ENCODE results near the gene PHF24.

Gene PHF24

DNA sequence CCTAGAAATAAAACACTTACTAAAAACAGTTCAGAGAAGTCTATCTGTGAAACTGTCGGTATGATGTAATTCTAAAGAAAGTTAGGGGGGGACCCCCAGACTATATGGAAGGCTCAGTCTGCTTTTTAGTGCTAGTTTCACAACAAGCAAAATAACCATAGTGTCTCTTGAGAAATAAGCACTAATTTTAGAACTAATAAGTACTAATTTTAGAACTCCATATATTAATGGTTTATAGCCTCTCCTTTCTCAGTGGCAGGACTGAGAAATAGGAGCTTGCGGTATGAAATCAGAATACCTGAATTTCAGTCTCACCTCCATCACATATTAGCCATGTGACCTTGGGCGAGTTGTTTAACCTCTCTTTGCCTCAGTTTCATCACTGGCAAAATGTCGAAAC, 1.4 kb upstream of the PHF24 start:
- no peak for DNase-seq (ENCODE audit: low read depth)
- TF ChIP-seq CTCF (conservative IDR thresholded peaks at IDR 0.05; ENCODE audit: low read depth, low read length), result no peak
- H3K4me3 ChIP-seq (ENCODE audit: low read depth, low read length), result no peak overlapping the region

DNA sequence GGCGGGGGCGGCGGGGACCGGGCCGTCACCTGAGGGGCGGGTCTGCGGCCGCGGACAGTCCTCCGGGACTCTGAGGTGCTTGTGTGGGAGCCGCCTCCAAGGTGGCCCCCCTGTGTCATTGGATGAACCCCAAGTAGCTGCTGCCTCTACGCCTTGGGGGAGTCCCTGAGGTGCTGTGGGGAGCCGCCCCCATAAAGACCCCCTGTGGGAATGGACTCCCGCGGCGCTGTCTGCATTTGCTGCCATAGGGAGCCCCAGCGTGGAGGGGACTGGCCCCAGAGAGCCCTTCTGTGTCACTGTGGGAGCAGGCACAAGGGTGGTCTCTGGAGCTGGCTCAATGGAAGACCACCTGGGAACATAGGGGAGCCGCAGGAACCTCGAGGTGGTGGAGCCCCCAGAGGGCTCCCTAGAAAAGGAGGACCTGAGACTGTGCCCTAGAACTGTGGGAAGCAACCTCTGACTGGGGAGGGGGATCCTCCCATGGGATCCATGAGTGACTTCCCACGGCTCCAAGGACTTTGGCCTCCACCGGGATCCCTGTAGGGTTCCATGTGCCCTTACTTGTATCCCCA, 412 bp downstream of the PHF24 start:
- no peak for DNase-seq (ENCODE audit: low read depth)
- no peak for TF ChIP-seq CTCF (conservative IDR thresholded peaks at IDR 0.05; ENCODE audit: low read depth, low read length)
- H3K4me3 ChIP-seq (ENCODE audit: low read depth, low read length), result no peak overlapping the region

DNA sequence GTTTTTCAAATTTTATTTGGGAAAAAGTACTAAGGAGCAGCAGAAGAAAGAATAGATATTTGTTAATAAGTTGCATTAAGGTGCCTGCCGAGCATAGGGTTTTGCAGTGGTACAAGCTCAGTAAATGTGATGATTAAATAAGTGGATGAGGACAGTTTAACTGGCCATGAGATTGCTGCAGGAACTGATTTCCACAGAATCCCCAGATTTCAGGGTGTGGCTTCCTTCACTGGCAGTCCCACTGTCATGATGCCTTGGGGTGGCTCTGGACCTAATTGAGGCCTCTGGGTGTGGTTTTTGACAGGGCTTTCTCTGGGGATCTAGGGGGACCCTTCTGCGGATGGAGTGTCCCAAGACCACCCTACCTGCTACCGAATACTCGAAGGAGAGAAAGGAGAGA, 1.4 kb downstream of the PHF24 start:
- DNase-seq (ENCODE audit: low read depth), result no peak
- no peak for TF ChIP-seq CTCF (conservative IDR thresholded peaks at IDR 0.05; ENCODE audit: low read depth, low read length)
- no peak overlapping the region for H3K4me3 ChIP-seq (ENCODE audit: low read depth, low read length)

- TF ChIP-seq CTCF (conservative IDR thresholded peaks at IDR 0.05; ENCODE audit: low read depth, low read length), result no peak
- peak; percentile 70 for DNase-seq (ENCODE audit: low read depth)
Observed at GRCh38 chr9:34961574-34962490, 3.7 kb downstream of the PHF24 start.

DNA sequence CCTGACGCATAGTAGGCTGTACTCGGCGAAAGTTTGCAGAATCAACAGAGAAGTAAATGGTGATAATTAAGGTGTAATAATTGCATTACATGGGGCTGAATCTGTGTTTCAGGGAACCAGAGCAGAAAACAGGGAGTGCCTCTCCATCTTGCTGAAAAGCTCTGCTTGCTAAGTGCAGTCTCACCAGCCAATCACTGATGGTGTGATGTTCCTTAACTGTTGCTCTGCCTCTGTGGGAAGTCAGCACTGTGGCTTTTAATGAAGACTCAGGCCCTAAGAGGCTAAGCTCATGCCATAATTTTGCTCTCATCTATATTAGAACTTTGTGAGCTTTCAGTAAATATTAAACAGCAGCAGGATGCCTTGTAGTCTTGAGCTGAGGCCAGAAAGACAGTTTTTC, 4.5 kb downstream of the PHF24 start:
- H3K4me3 ChIP-seq (ENCODE audit: low read depth, low read length), result no peak overlapping the region
- no peak for TF ChIP-seq CTCF (conservative IDR thresholded peaks at IDR 0.05; ENCODE audit: low read depth, low read length)
- DNase-seq (ENCODE audit: low read depth), result no peak

More at GRCh38 chr9:34961574-34962490, 3.7 kb downstream of the PHF24 start:
- no peak overlapping the region for H3K4me3 ChIP-seq (ENCODE audit: low read depth, low read length)

GRCh38 chr9:34963552-34963951, 5.5 kb downstream of the PHF24 start:
- H3K4me3 ChIP-seq (ENCODE audit: low read depth, low read length), result no peak overlapping the region
- DNase-seq (ENCODE audit: low read depth), result no peak
- no peak for TF ChIP-seq CTCF (conservative IDR thresholded peaks at IDR 0.05; ENCODE audit: low read depth, low read length)

Measured in choroid plexus epithelial cell (primary cell).